Breast epithelium (tissue), 4 donors: Measurements from ENCODE around the gene XPO6. TPM values are rescaled to one million over a fixed set of nuclear protein-coding genes. Genes with fewer than 3 reads are reported as not detected.

Experiments used
- DNase-seq, 2 donors: peaks; one replicate each; pipeline ENCODE4 v3.0.0-alpha.2; 2019; ENCODE audit warnings: low spot score in 2 of 2
- H3K27ac ChIP-seq, 2 donors: fragments of 200-600 bp; sonication (generic) in 1 of 2; one replicate each; pipeline ENCODE4 v1.5.1; 2016 to 2019; ENCODE audit warnings: mild to moderate bottlenecking in 1 of 2
- H3K27me3 ChIP-seq, 2 donors: fragments of 200-600 bp; sonication (generic) in 1 of 2; one replicate each; pipeline versions ENCODE4 v1.5.1 to v1.6.0; 2017 to 2019; ENCODE audit warnings: control low read depth in 1 of 2, mild to moderate bottlenecking in 1 of 2
- H3K36me3 ChIP-seq: fragments of 200-600 bp; one replicate; pipeline ENCODE4 v1.5.1; 2019
- H3K4me1 ChIP-seq, 2 donors: fragments of 200-600 bp; sonication (generic); one replicate each; pipeline ENCODE4 v1.5.1; 2016 to 2019; ENCODE audit warnings: control low read depth in 1 of 2
- H3K4me3 ChIP-seq, 3 donors: fragments of 200-600 bp; sonication (generic); 1 replicate in 2 of 3; 2 replicates in 1 of 3; pipeline ENCODE4 v1.5.1; 2016 to 2019; ENCODE audit warnings: mild to moderate bottlenecking in 3 of 3, moderate library complexity in 2 of 3
- H3K9me3 ChIP-seq, 2 donors: fragments of 200-600 bp; sonication (generic) in 1 of 2; one replicate each; pipeline ENCODE4 v1.5.1; 2016 to 2019; ENCODE audit warnings: control low read depth in 1 of 2
- CTCF ChIP-seq, 3 donors: fragments of 450-650 bp; IDR thresholded peaks; one replicate each; pipeline ENCODE4 v1.5.1; 2016 to 2017; ENCODE audit warnings: antibody characterized with exemption in 3 of 3, mild to moderate bottlenecking in 3 of 3, moderate library complexity in 3 of 3
- POLR2A ChIP-seq: fragments of 450-650 bp; IDR thresholded peaks from one replicate; pipeline ENCODE4 v1.6.1; 2016; ENCODE audit warnings: antibody characterized with exemption, mild to moderate bottlenecking, moderate library complexity
- POLR2AphosphoS5 ChIP-seq, 3 donors: sonication (generic); formaldehyde crosslinking; IDR thresholded peaks; one replicate each; pipeline ENCODE4 v1.6.1; 2017; ENCODE audit warnings: antibody characterized with exemption in 3 of 3
- intact Hi-C: fragments of 100-400 bp; cut with DNase I; formaldehyde crosslinking; loops from one replicate; pipeline ENCODE4 v1.15.1; 2023; ENCODE audit warnings: low total_unique reads
- total RNA-seq, 3 donors: library from RNA; depleted of rRNA; stranded (reverse); fragments of >200 nt; gene quantifications; one replicate each; pipeline ENCODE4 v1.1.0, GENCODE V29; 2016

The XPO6 gene
- total RNA-seq, 3 donors from 2014 or later, result 66.4 to 84.6 (median 67.4) TPM

- intact Hi-C loops, result no loop called here
- DNase-seq, result no peak
- no peak overlapping the region for H3K4me3 ChIP-seq
- no peaks in the 10 kb centered on the region for H3K4me1 ChIP-seq
- no peaks in the 10 kb centered on the region for H3K9me3 ChIP-seq
- peaks cover 15% of the 10 kb centered on the region for H3K36me3 ChIP-seq
- TF ChIP-seq CTCF (IDR thresholded peaks at IDR 0.05) (no peak), POLR2A (no peak), POLR2AphosphoS5 (IDR thresholded peaks at IDR 0.05) (no peak)
- no peaks in the 10 kb centered on the region for H3K27me3 ChIP-seq
- H3K27ac ChIP-seq, result no peak overlapping the region
Observed at GRCh38 chr16:28103516-28104170, 108.1 kb downstream of the XPO6 start.

GRCh38 chr16:28101533-28101890 lies 110.3 kb downstream of the XPO6 start:
- Histone ChIP-seq H3K4me1 (no peaks in the 10 kb centered on the region), H3K36me3 (peaks cover 15% of the 10 kb centered on the region), H3K4me3 (no peak overlapping the region), H3K27ac (no peak overlapping the region), H3K9me3 (no peaks in the 10 kb centered on the region), H3K27me3 (no peaks in the 10 kb centered on the region)
- no peak for TF ChIP-seq POLR2A
- no peak for TF ChIP-seq CTCF (IDR thresholded peaks at IDR 0.05)
- TF ChIP-seq POLR2AphosphoS5 (IDR thresholded peaks at IDR 0.05), result no peak
- intact Hi-C loops, result no loop called here
- no peak for DNase-seq

- no peak overlapping the region for H3K4me3 ChIP-seq
- TF ChIP-seq POLR2AphosphoS5 (IDR thresholded peaks at IDR 0.05) (no peak), POLR2A (no peak), CTCF (IDR thresholded peaks at IDR 0.05) (no peak)
- DNase-seq, result no peak
- intact Hi-C loops, result no loop called here
- H3K4me1 ChIP-seq, result no peaks in the 10 kb centered on the region
- peaks cover 12% of the 10 kb centered on the region for H3K36me3 ChIP-seq
- H3K9me3 ChIP-seq, result no peaks in the 10 kb centered on the region
- H3K27ac ChIP-seq, result no peak overlapping the region
- no peaks in the 10 kb centered on the region for H3K27me3 ChIP-seq
Observed at GRCh38 chr16:28100810-28101532, 110.8 kb downstream of the XPO6 start.

- no peaks in the 10 kb centered on the region for H3K27me3 ChIP-seq
- H3K36me3 ChIP-seq, result peaks cover 6% of the 10 kb centered on the region
- no peak for TF ChIP-seq POLR2A
- TF ChIP-seq POLR2AphosphoS5 (IDR thresholded peaks at IDR 0.05), result no peak
- TF ChIP-seq CTCF (IDR thresholded peaks at IDR 0.05), result no peak
- H3K9me3 ChIP-seq, result no peaks in the 10 kb centered on the region
- intact Hi-C loops, result no loop called here
- H3K4me3 ChIP-seq, result no peak overlapping the region
- no peak for DNase-seq
- H3K27ac ChIP-seq, result no peak overlapping the region
- H3K4me1 ChIP-seq, result no peaks in the 10 kb centered on the region
Observed at GRCh38 chr16:28098959-28099945, 112.5 kb downstream of the XPO6 start.
